GM10266 (cell line): ENCODE results near the gene TRIM23.

Experiments used
- DNase-seq: peaks from one replicate; pipeline ENCODE4 v3.0.0; 2012; ENCODE audit errors: extremely low spot score
- TF ChIP-seq, protein P1 (sequence below): IDR thresholded peaks from 2 replicates; pipeline ENCODE4 v1.5.1; 2012; ENCODE audit warnings: mild to moderate bottlenecking, low read depth; ENCODE audit not compliant: control insufficient read depth, insufficient read depth; ENCODE audit errors: missing control alignments

TRIM23 gene

DNA sequence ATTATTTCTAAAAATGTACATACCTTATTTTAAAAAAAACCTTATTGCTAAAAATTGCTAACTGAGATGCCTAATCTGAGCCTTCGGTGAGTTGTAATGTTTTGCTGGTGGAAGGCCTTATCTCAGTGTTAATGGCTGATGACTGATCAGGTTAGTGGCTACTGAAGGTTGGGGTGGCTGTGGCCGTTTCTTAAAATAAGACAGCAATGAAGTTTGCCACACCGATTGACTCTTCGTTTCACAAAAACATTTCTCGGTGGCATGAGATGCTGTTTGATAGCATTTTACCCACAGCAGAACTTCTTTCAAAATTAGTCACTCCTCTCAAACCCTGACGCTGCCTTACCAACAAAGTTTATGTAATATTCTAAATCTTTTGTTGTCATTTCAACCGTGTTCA, 75.9 kb downstream of the TRIM23 start:
- TF ChIP-seq, protein P1, sequence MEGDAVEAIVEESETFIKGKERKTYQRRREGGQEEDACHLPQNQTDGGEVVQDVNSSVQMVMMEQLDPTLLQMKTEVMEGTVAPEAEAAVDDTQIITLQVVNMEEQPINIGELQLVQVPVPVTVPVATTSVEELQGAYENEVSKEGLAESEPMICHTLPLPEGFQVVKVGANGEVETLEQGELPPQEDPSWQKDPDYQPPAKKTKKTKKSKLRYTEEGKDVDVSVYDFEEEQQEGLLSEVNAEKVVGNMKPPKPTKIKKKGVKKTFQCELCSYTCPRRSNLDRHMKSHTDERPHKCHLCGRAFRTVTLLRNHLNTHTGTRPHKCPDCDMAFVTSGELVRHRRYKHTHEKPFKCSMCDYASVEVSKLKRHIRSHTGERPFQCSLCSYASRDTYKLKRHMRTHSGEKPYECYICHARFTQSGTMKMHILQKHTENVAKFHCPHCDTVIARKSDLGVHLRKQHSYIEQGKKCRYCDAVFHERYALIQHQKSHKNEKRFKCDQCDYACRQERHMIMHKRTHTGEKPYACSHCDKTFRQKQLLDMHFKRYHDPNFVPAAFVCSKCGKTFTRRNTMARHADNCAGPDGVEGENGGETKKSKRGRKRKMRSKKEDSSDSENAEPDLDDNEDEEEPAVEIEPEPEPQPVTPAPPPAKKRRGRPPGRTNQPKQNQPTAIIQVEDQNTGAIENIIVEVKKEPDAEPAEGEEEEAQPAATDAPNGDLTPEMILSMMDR, result no peak
- DNase-seq, result no peak

DNA sequence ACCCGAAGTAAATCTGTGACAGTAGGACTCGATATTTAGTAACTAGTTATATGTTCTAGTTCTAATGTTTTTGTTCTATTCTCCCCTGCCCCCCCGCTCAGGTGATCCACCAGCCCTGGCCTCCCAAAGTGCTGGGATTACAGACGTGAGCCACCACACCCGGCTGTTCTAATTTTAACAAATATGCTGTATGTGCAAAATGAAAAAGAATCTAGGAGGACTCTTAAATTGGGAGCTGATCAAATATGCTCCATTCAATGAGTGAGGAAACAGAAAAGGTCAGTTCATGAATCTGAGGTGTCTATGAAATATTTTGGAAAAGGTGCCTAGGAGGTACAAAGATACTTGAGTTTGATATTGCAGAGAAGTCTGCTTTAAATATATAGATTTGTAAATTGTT, 78.0 kb downstream of the TRIM23 start:
- TF ChIP-seq, protein P1, result no peak
- no peak for DNase-seq

DNA sequence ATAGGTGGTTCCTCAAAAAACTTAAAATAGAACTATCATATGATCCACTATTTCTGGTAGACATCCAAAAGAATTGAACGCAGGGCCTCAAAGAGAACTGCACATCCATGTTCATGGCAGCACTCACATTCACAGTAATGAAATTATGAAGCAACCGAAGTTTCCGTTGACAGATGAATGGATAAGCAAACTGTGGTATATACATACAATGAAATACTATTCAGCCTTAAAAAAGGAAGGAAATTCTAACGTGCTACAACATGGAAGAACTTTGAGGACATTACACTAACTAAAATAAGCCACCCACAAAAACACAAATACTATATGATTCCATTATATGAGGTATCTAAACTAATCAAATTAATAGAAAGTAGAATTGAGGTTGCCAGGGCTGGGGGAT, 79.7 kb downstream of the TRIM23 start:
- TF ChIP-seq, protein P1, result no peak
- no peak for DNase-seq

DNA sequence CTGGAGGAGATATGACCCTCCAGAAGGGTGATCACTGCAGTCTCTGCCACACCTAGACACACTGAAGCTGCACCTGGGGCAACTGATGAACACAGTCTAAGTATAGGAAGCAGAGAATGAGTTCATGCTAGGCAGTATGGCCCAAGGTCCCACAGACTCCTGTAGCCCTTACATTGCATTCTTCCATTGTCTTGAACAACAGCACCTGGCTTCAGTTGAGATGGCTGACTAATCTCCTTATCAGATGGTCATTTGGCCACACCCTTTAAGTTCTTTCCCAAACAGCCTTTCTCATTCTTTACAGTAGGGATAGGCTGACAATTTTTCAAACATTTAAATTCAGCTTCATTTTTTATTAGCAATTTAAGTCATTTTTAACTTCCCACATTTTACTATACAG, 84.3 kb downstream of the TRIM23 start:
- TF ChIP-seq, protein P1, result no peak
- DNase-seq, result no peak
